Kidney epithelial cell (primary cell): ENCODE measurements around the gene NMNAT3. TPM values are rescaled to one million over a fixed set of nuclear protein-coding genes. Genes with fewer than 3 reads are reported as not detected.

Experiments used
- DNase-seq: peaks from one replicate; pipeline ENCODE4 v3.0.0-alpha.2; 2010; ENCODE audit warnings: low read depth
- H3K27me3 ChIP-seq: 2 replicates; pipeline ENCODE4 v1.6.0; 2011; ENCODE audit warnings: low read length; ENCODE audit not compliant: control insufficient read depth, insufficient read depth
- H3K36me3 ChIP-seq: 2 replicates; pipeline ENCODE4 v1.5.1; 2011; ENCODE audit warnings: low read length; ENCODE audit not compliant: control insufficient read depth, insufficient read depth
- H3K4me3 ChIP-seq: 2 replicates; pipeline ENCODE4 v1.5.1; 2011; ENCODE audit warnings: low read depth, mild to moderate bottlenecking, control low read depth, low read length
- CTCF ChIP-seq: IDR thresholded peaks from 2 replicates; pipeline ENCODE4 v1.5.1; 2011; ENCODE audit warnings: mild to moderate bottlenecking, moderate library complexity, low read length, control low read depth, inconsistent platforms; ENCODE audit not compliant: insufficient read depth, poor library complexity, severe bottlenecking
- total RNA-seq: library from RNA; depleted of rRNA; stranded (reverse); fragments of >200 nt; gene quantifications from 2 replicates; pipeline ENCODE4 v1.2.3, GENCODE V29; 2015

The NMNAT3 gene
- total RNA-seq, 1 donor from 2014 or later: 8.6 TPM

- DNase-seq: no peak
- TF ChIP-seq CTCF: no peak
- H3K36me3 ChIP-seq: no peaks in the 10 kb centered on the region
- H3K27me3 ChIP-seq: no peaks in the 10 kb centered on the region
- H3K4me3 ChIP-seq: no peak overlapping the region
Measured at GRCh38 chr3:139660269-139660668, 17.5 kb downstream of the NMNAT3 start.

GRCh38 chr3:139659511-139659910 lies 18.3 kb downstream of the NMNAT3 start:
- H3K27me3 ChIP-seq: no peaks in the 10 kb centered on the region
- H3K36me3 ChIP-seq: no peaks in the 10 kb centered on the region
- no peak for DNase-seq
- TF ChIP-seq CTCF: no peak
- H3K4me3 ChIP-seq: no peak overlapping the region

- Histone ChIP-seq H3K36me3 (no peaks in the 10 kb centered on the region), H3K4me3 (no peak overlapping the region), H3K27me3 (no peaks in the 10 kb centered on the region)
- no peak for TF ChIP-seq CTCF
- DNase-seq: no peak
Measured at GRCh38 chr3:139657936-139658335, 19.8 kb downstream of the NMNAT3 start.

GRCh38 chr3:139657434-139657833 lies 20.3 kb downstream of the NMNAT3 start:
- Histone ChIP-seq H3K36me3 (no peaks in the 10 kb centered on the region), H3K27me3 (no peaks in the 10 kb centered on the region), H3K4me3 (no peak overlapping the region)
- DNase-seq: no peak
- TF ChIP-seq CTCF: no peak

- Histone ChIP-seq H3K4me3 (no peak overlapping the region), H3K36me3 (no peaks in the 10 kb centered on the region), H3K27me3 (no peaks in the 10 kb centered on the region)
- TF ChIP-seq CTCF: no peak
- no peak for DNase-seq
Measured at GRCh38 chr3:139655909-139656595, 21.7 kb downstream of the NMNAT3 start.
